HCT116 (cell line): ENCODE results near the gene PRKAG1. TPM values are rescaled to one million over a fixed set of nuclear protein-coding genes. Genes with fewer than 3 reads are reported as not detected.

ENCODE experiments used
- ATAC-seq: fragments of 200-7000 bp; cut with Tn5 transposase; 2 replicates; pipeline ENCODE4 v1.9.1; 2020; ENCODE audit warnings: mild to moderate bottlenecking, moderate library complexity
- BruUV-seq: library from RNA; stranded (reverse); fragments of 400-500 nt; replicated peaks from 2 replicates; lab custom pipeline; 2021; lab: Mats Ljungman, UMichigan
- CTCF ChIA-PET: fragments of 300-600 bp; sonication (Branson Sonifier 250); formaldehyde crosslinking; loops from one replicate; lab custom pipeline; 2021; ENCODE audit warnings: antibody characterized with exemption; lab: Charles Lee
- POLR2A ChIA-PET: fragments of 300-600, 350-600 bp; sonication (Branson Sonifier 250); formaldehyde crosslinking; loops from one replicate; lab custom pipeline; 2021; ENCODE audit warnings: antibody characterized with exemption; lab: Charles Lee
- RAD21 ChIA-PET, 2 experiments: fragments of 300-600 bp; sonication (Branson Sonifier 250); formaldehyde crosslinking; loops; one replicate each; lab custom pipeline; 2023; ENCODE audit warnings: low total read pairs in 2 of 2; ENCODE audit not compliant: uncharacterized antibody in 2 of 2, unreplicated experiment in 2 of 2, low non-redundant PET in 1 of 2; lab: Charles Lee
- DNase-seq: peaks from one replicate; pipeline ENCODE4 v3.0.0-alpha.2; 2010; ENCODE audit warnings: low read depth, low spot score
- H2AFZ ChIP-seq: fragments of 200-600 bp; shearing (Covaris generic), sonication (generic); 2 replicates; pipeline ENCODE4 v1.6.1; 2017; ENCODE audit warnings: low read depth, mixed run types, mixed read lengths, antibody characterized with exemption, low read length; ENCODE audit not compliant: poor library complexity, severe bottlenecking
- H3K27ac ChIP-seq: 2 replicates; pipeline ENCODE4 v1.5.1; 2012; ENCODE audit warnings: low read depth, low read length
- H3K27me3 ChIP-seq: fragments of 200-600 bp; sonication (generic); 2 replicates; pipeline ENCODE4 v1.6.1; 2016; ENCODE audit warnings: mixed run types, low read length, mixed read lengths; ENCODE audit not compliant: insufficient read depth
- H3K36me3 ChIP-seq, 2 experiments: fragments of 200-500 bp in 1 of 2; fragments of 200-600 bp in 1 of 2; sonication (Bioruptor generic) in 1 of 2; sonication (generic) in 1 of 2; 2 replicates each; pipeline versions ENCODE4 v1.5.1 to v1.6.1; 2014 to 2016; ENCODE audit warnings: low read length in 2 of 2, inconsistent platforms in 1 of 2, mixed read lengths in 1 of 2, mixed run types in 1 of 2; ENCODE audit not compliant: insufficient read depth in 2 of 2, control insufficient read depth in 1 of 2
- H3K4me1 ChIP-seq, 2 experiments: fragments of 200-600 bp in 1 of 2; sonication (generic) in 1 of 2; 2 replicates each; pipeline versions ENCODE4 v1.5.1 to v1.6.1; 2012 to 2017; ENCODE audit warnings: low read length in 2 of 2, inconsistent platforms in 1 of 2, mild to moderate bottlenecking in 1 of 2, mixed read lengths in 1 of 2, mixed run types in 1 of 2, moderate library complexity in 1 of 2; ENCODE audit not compliant: insufficient read depth in 2 of 2, control insufficient read depth in 1 of 2
- H3K4me2 ChIP-seq: fragments of 200-600 bp; sonication (generic); 2 replicates; pipeline ENCODE4 v1.6.1; 2017; ENCODE audit warnings: mixed run types, low read length, mixed read lengths
- H3K4me3 ChIP-seq, 2 experiments: fragments of 200-600 bp in 1 of 2; sonication (generic) in 1 of 2; replicated peaks in 1 of 2; 2 replicates each; pipeline ENCODE4 v1.5.1; 2011 to 2016; ENCODE audit warnings: low read length in 2 of 2, control low read depth in 1 of 2, low read depth in 1 of 2, mild to moderate bottlenecking in 1 of 2, mixed read lengths in 1 of 2, mixed run types in 1 of 2
- H3K79me2 ChIP-seq: fragments of 200-600 bp; sonication (generic); 2 replicates; pipeline ENCODE4 v1.6.1; 2017; ENCODE audit warnings: mild to moderate bottlenecking, mixed run types, low read length, moderate library complexity, mixed read lengths; ENCODE audit not compliant: insufficient read depth
- H3K9ac ChIP-seq: fragments of 200-600 bp; sonication (generic); 2 replicates; pipeline ENCODE4 v1.6.1; 2016; ENCODE audit warnings: low read length, mixed read lengths
- H3K9me2 ChIP-seq: fragments of 200-600 bp; sonication (generic), shearing (Covaris generic); 2 replicates; pipeline ENCODE4 v1.6.1; 2017; ENCODE audit warnings: mixed run types, mild to moderate bottlenecking, moderate library complexity; ENCODE audit not compliant: insufficient read depth
- H3K9me3 ChIP-seq, 2 experiments: fragments of 200-500 bp in 1 of 2; fragments of 200-600 bp in 1 of 2; sonication (Bioruptor generic) in 1 of 2; sonication (generic) in 1 of 2; 2 replicates each; pipeline ENCODE4 v1.6.1; 2014 to 2017; ENCODE audit warnings: low read length in 2 of 2, mixed read lengths in 2 of 2, inconsistent platforms in 1 of 2, low read depth in 1 of 2, mild to moderate bottlenecking in 1 of 2, mixed run types in 1 of 2, moderate library complexity in 1 of 2; ENCODE audit not compliant: control insufficient read depth in 1 of 2, insufficient read depth in 1 of 2
- H4K20me1 ChIP-seq: fragments of 200-600 bp; sonication (generic), shearing (Covaris generic); 2 replicates; pipeline ENCODE4 v1.6.1; 2017; ENCODE audit warnings: mixed run types, mild to moderate bottlenecking, moderate library complexity; ENCODE audit not compliant: insufficient read depth
- CBX3 ChIP-seq: IDR thresholded peaks from 2 replicates; pipeline ENCODE4 v1.6.1; 2012; ENCODE audit warnings: low read depth
- CEBPB ChIP-seq: IDR thresholded peaks from 2 replicates; pipeline ENCODE4 v1.6.1; 2012; ENCODE audit warnings: low read depth
- ELF1 ChIP-seq: IDR thresholded peaks from 2 replicates; pipeline ENCODE4 v1.6.1; 2012; ENCODE audit warnings: low read depth, borderline replicate concordance
- EZH2 ChIP-seq: fragments of 200-600 bp; sonication (generic); IDR thresholded peaks from 2 replicates; pipeline ENCODE4 v1.6.1; 2017; ENCODE audit warnings: antibody characterized with exemption, mixed run types
- EZH2phosphoT487 ChIP-seq: fragments of 200-600 bp; IDR thresholded peaks from 2 replicates; pipeline ENCODE4 v1.6.1; 2018; ENCODE audit warnings: antibody characterized with exemption, borderline replicate concordance
- FOSL1 ChIP-seq: IDR thresholded peaks from 2 replicates; pipeline ENCODE4 v1.6.1; 2012; ENCODE audit warnings: low read depth
- JUND ChIP-seq: IDR thresholded peaks from 2 replicates; pipeline ENCODE4 v1.6.1; 2012
- POLR2A ChIP-seq: IDR thresholded peaks from 2 replicates; pipeline ENCODE4 v1.7.0; 2011; ENCODE audit warnings: borderline replicate concordance; ENCODE audit not compliant: insufficient read depth, insufficient read length; ENCODE audit errors: extremely low read depth
- POLR2AphosphoS5 ChIP-seq: IDR thresholded peaks from 2 replicates; pipeline ENCODE4 v1.6.1; 2011; ENCODE audit warnings: mild to moderate bottlenecking, low read depth, low read length, moderate library complexity
- RAD21 ChIP-seq: IDR thresholded peaks from 2 replicates; pipeline ENCODE4 v1.6.1; 2012; ENCODE audit warnings: low read depth, mild to moderate bottlenecking
- REST ChIP-seq: IDR thresholded peaks from 2 replicates; pipeline ENCODE4 v1.6.1; 2012; ENCODE audit warnings: low read depth
- SIN3A ChIP-seq: IDR thresholded peaks from 2 replicates; pipeline ENCODE4 v1.6.1; 2012; ENCODE audit warnings: low read depth
- SP1 ChIP-seq: IDR thresholded peaks from 2 replicates; pipeline ENCODE4 v1.6.1; 2012; ENCODE audit warnings: low read depth
- SRF ChIP-seq: IDR thresholded peaks from 2 replicates; pipeline ENCODE4 v1.6.1; 2012; ENCODE audit warnings: low read depth
- TCF7L2 ChIP-seq: IDR thresholded peaks from 2 replicates; pipeline ENCODE4 v1.7.0; 2011; ENCODE audit warnings: borderline replicate concordance, inconsistent platforms; ENCODE audit not compliant: insufficient read depth, insufficient read length; ENCODE audit errors: extremely low read depth
- YY1 ChIP-seq: IDR thresholded peaks from 2 replicates; pipeline ENCODE4 v1.6.1; 2011; ENCODE audit warnings: low read length, low read depth, moderate library complexity, mild to moderate bottlenecking; ENCODE audit not compliant: insufficient replicate concordance; ENCODE audit errors: extremely low read depth
- ZFX ChIP-seq: fragments of 450-650 bp; IDR thresholded peaks from 2 replicates; pipeline ENCODE4 v1.6.1; 2017
- ZNF274 ChIP-seq: fragments of 200-500 bp; sonication (Bioruptor generic); IDR thresholded peaks from 2 replicates; pipeline ENCODE4 v1.6.1; 2014; ENCODE audit warnings: mild to moderate bottlenecking, low read depth, low read length, inconsistent platforms
- intact Hi-C: fragments of 100-400 bp; cut with micrococcal nuclease; formaldehyde crosslinking; loops from 2 replicates; pipeline ENCODE4 v1.10.0; 2022
- total RNA-seq: library from RNA; stranded (reverse); gene quantifications from one replicate; pipeline ENCODE4 v1.2.1, GENCODE V29; 2021; ENCODE audit not compliant: unreplicated experiment
- TF ChIP-seq, protein P1 (sequence below): IDR thresholded peaks from 2 replicates; pipeline ENCODE4 v1.6.1; 2012
- TF ChIP-seq, protein P2 (sequence below): IDR thresholded peaks from 2 replicates; pipeline ENCODE4 v1.6.1; 2011; ENCODE audit warnings: mild to moderate bottlenecking, low read length, moderate library complexity; ENCODE audit not compliant: insufficient replicate concordance; ENCODE audit errors: extremely low read depth

The PRKAG1 gene
- total RNA-seq, 1 experiment from 2014 or later = 64.6 TPM

DNA sequence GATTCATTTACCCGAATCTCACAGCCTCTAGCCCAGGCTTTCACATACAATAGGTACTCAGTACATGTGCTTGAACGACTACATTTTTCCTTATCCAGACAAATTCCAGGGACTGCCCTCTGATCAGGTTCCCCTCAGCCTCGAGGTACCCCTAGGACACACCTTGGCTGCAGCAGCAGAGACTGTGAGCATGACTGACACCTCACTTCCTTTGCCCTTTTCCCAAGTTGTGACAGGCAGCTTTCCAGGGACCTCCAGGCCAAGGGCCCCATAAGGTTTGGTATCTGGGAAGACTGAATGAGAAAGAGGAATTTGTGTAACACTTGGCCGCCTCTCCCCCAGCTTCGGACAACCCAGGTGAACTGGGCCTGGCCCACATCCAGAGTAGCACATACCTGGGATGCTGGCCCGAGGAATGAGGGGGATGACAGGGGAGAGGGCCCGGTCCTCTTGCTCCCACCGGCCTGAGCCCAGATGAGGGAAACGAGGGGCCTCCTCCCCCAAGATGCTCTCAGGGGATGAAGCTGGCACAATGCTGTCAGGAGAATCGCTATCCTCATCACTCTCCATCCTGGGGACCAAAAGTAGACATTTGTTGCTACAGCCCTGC is 10.2 kb upstream of the PRKAG1 start:
- no peak for TF ChIP-seq YY1
- no peak for TF ChIP-seq POLR2A
- no peak for TF ChIP-seq CEBPB
- TF ChIP-seq ZFX = no peak
- no peak for TF ChIP-seq SP1
- TF ChIP-seq, protein P1, sequence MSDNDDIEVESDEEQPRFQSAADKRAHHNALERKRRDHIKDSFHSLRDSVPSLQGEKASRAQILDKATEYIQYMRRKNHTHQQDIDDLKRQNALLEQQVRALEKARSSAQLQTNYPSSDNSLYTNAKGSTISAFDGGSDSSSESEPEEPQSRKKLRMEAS = no peak
- no peak for TF ChIP-seq RAD21
- TF ChIP-seq SIN3A = no peak
- no peak for TF ChIP-seq ELF1
- no peak for TF ChIP-seq POLR2AphosphoS5
- no peak for TF ChIP-seq JUND
- TF ChIP-seq ZNF274 = no peak
- no peak for TF ChIP-seq EZH2
- no peak for TF ChIP-seq FOSL1
- TF ChIP-seq, protein P2, sequence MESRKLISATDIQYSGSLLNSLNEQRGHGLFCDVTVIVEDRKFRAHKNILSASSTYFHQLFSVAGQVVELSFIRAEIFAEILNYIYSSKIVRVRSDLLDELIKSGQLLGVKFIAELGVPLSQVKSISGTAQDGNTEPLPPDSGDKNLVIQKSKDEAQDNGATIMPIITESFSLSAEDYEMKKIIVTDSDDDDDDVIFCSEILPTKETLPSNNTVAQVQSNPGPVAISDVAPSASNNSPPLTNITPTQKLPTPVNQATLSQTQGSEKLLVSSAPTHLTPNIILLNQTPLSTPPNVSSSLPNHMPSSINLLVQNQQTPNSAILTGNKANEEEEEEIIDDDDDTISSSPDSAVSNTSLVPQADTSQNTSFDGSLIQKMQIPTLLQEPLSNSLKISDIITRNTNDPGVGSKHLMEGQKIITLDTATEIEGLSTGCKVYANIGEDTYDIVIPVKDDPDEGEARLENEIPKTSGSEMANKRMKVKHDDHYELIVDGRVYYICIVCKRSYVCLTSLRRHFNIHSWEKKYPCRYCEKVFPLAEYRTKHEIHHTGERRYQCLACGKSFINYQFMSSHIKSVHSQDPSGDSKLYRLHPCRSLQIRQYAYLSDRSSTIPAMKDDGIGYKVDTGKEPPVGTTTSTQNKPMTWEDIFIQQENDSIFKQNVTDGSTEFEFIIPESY = no peak
- TF ChIP-seq CBX3 = no peak
- no peak for TF ChIP-seq TCF7L2
- TF ChIP-seq REST = no peak
- TF ChIP-seq SRF = no peak
- no peak for TF ChIP-seq EZH2phosphoT487
- TF ChIP-seq, all 23 proteins: peak for 0
- RAD21 ChIA-PET = no interaction called here
- ATAC-seq (no peak), DNase-seq (no peak)
- peaks cover 14% of the 10 kb centered on the region; the same call in 1 of the 2 replicates for H3K79me2 ChIP-seq
- H3K4me1 ChIP-seq = no peaks in the 10 kb centered on the region
- H3K9me2 ChIP-seq = no peaks in the 10 kb centered on the region
- CTCF ChIA-PET = interaction anchor here (2.5 kb wide), 1 partner anchor 15 kb away, joined by 7 read pairs; no protein-coding TSS in a partner anchor
- H3K36me3 ChIP-seq = peaks cover 40 to 66% of the 10 kb centered on the region in 2 experiments
- no TSS peak for BruUV-seq
- no peaks in the 10 kb centered on the region for H4K20me1 ChIP-seq
- H2AFZ ChIP-seq = no peak overlapping the region
- no peak overlapping the region for H3K9ac ChIP-seq
- no peaks in the 10 kb centered on the region for H3K27me3 ChIP-seq
- POLR2A ChIA-PET = no interaction called here
- no peak overlapping the region for H3K4me2 ChIP-seq
- H3K27ac ChIP-seq = no peak overlapping the region
- H3K9me3 ChIP-seq = no peaks in the 10 kb centered on the region
- intact Hi-C loops = no loop called here
- H3K4me3 ChIP-seq = no peak overlapping the region
